D721Med (cell line): ENCODE measurements around the gene S100A11.

Experiments
- DNase-seq: peaks from one replicate; pipeline ENCODE4 v3.0.0; 2011; ENCODE audit warnings: low spot score; ENCODE audit not compliant: insufficient read length
- FAIRE-seq: peaks from 2 replicates; lab custom pipeline; 2011; peaks lifted over from hg19 to GRCh38; lab: Jason Lieb, UNC
- CTCF ChIP-seq: IDR thresholded peaks from 2 replicates; pipeline ENCODE4 v1.5.1; 2012; ENCODE audit warnings: mild to moderate bottlenecking, control low read depth; ENCODE audit not compliant: insufficient read depth; ENCODE audit errors: missing control alignments

Gene S100A11

GRCh38 chr1:152018537-152018936 lies 18.3 kb downstream of the S100A11 start:
- DNase-seq = no peak
- peak; percentile 11 for TF ChIP-seq CTCF
- no peak for FAIRE-seq

- TF ChIP-seq CTCF = no peak
- DNase-seq (no peak), FAIRE-seq (no peak)
These were observed 21.0 kb downstream of the S100A11 start for GRCh38 chr1:152015766-152016165.

- no peak for FAIRE-seq
- no peak for DNase-seq
- no peak for TF ChIP-seq CTCF
These were observed 21.9 kb downstream of the S100A11 start for GRCh38 chr1:152014943-152015342.

- DNase-seq (no peak), FAIRE-seq (no peak)
- TF ChIP-seq CTCF = peak; percentile 56
These were observed 23.1 kb downstream of the S100A11 start for GRCh38 chr1:152013664-152014237.

GRCh38 chr1:152009691-152010090 lies 27.1 kb downstream of the S100A11 start:
- TF ChIP-seq CTCF = no peak
- FAIRE-seq = no peak
- no peak for DNase-seq

- no peak for TF ChIP-seq CTCF
- no peak for FAIRE-seq
These were observed 29.8 kb downstream of the S100A11 start for GRCh38 chr1:152007047-152007446.

GRCh38 chr1:152005360-152005912 lies 31.4 kb downstream of the S100A11 start:
- DNase-seq = no peak
- FAIRE-seq = no peak
- TF ChIP-seq CTCF = no peak

More at GRCh38 chr1:152007047-152007446, 29.8 kb downstream of the S100A11 start:
- DNase-seq = no peak
